Measurements from ENCODE around the gene KRTAP6-3.

DNA sequence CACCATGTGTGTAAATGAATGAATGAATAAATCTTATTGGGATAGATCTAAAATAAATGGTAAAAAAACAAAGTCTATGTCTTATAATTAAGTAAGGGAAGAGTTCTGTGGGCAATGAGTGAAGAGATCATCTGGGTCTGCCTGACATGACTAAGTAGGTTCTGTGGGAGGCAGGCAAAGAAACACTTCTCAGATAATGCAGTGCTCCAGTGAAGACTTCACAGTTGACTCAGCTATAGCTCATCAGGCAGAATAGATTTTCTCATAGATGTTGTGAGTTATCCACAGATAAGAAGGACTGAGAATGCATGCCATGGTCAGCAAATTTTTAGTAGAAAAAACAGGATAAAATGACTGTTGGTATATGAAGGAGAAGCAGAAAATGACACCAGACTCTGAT, 14.5 kb upstream of the KRTAP6-3 start:
- TF ChIP-seq CTCF (IDR thresholded peaks at IDR 0.05; ENCODE audit: poor library complexity, severe bottlenecking) (no peak), EP300 (conservative IDR thresholded peaks at IDR 0.05; ENCODE audit: poor library complexity, severe bottlenecking) (no peak), EZH2 (IDR thresholded peaks at IDR 0.05; ENCODE audit: borderline replicate concordance, insufficient read depth, low read length, poor library complexity, severe bottlenecking) (no peak), POLR2AphosphoS5 (IDR thresholded peaks at IDR 0.05) (no peak), RAD21 (conservative IDR thresholded peaks at IDR 0.05) (no peak)
- TF ChIP-seq, protein P1, sequence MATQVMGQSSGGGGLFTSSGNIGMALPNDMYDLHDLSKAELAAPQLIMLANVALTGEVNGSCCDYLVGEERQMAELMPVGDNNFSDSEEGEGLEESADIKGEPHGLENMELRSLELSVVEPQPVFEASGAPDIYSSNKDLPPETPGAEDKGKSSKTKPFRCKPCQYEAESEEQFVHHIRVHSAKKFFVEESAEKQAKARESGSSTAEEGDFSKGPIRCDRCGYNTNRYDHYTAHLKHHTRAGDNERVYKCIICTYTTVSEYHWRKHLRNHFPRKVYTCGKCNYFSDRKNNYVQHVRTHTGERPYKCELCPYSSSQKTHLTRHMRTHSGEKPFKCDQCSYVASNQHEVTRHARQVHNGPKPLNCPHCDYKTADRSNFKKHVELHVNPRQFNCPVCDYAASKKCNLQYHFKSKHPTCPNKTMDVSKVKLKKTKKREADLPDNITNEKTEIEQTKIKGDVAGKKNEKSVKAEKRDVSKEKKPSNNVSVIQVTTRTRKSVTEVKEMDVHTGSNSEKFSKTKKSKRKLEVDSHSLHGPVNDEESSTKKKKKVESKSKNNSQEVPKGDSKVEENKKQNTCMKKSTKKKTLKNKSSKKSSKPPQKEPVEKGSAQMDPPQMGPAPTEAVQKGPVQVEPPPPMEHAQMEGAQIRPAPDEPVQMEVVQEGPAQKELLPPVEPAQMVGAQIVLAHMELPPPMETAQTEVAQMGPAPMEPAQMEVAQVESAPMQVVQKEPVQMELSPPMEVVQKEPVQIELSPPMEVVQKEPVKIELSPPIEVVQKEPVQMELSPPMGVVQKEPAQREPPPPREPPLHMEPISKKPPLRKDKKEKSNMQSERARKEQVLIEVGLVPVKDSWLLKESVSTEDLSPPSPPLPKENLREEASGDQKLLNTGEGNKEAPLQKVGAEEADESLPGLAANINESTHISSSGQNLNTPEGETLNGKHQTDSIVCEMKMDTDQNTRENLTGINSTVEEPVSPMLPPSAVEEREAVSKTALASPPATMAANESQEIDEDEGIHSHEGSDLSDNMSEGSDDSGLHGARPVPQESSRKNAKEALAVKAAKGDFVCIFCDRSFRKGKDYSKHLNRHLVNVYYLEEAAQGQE (IDR thresholded peaks at IDR 0.05; ENCODE audit: borderline replicate concordance), result no peak

Measured in neural cell (in vitro differentiated cells).